Sigmoid colon (tissue), 7 donors: ENCODE measurements around the gene SLC24A4. TPM values are rescaled to one million over a fixed set of nuclear protein-coding genes. Genes with fewer than 3 reads are reported as not detected.
A peak's percentile ranks its signal among the peaks of the same experiment; 100 is the strongest.

ENCODE experiments used
- DNase-seq: peaks from one replicate; pipeline ENCODE4 v3.0.0-alpha.2; 2019
- H3K27ac ChIP-seq, 4 donors: fragments of 200-600 bp; sonication (generic); one replicate each; pipeline ENCODE4 v1.5.1; 2016 to 2019; ENCODE audit warnings: mild to moderate bottlenecking in 1 of 4
- H3K27me3 ChIP-seq, 3 donors: fragments of 200-600 bp; sonication (generic); one replicate each; pipeline ENCODE4 v1.5.1; 2019; ENCODE audit warnings: mild to moderate bottlenecking in 1 of 3
- H3K36me3 ChIP-seq, 4 donors: fragments of 200-600 bp; sonication (generic); one replicate each; pipeline ENCODE4 v1.5.1; 2016 to 2019
- H3K4me1 ChIP-seq, 4 donors: fragments of 200-600 bp; sonication (generic); one replicate each; pipeline ENCODE4 v1.5.1; 2017 to 2019
- H3K4me3 ChIP-seq, 4 donors: fragments of 200-600 bp; sonication (generic); one replicate each; pipeline ENCODE4 v1.5.1; 2017 to 2019; ENCODE audit warnings: mild to moderate bottlenecking in 2 of 4, moderate library complexity in 1 of 4
- H3K9me3 ChIP-seq, 4 donors: fragments of 200-600 bp in 3 of 4; sonication (generic) in 3 of 4; one replicate each; pipeline versions ENCODE4 v1.5.1 to v1.6.1; 2013 to 2019
- CTCF ChIP-seq, 4 experiments: fragments of 450-650 bp in 3 of 4; fragments of 200-600 bp in 1 of 4; IDR thresholded peaks; one replicate each; pipeline ENCODE4 v1.5.1; 2016 to 2019; ENCODE audit warnings: antibody characterized with exemption in 4 of 4, mild to moderate bottlenecking in 3 of 4, moderate library complexity in 2 of 4
- EP300 ChIP-seq, 4 donors: sonication (generic); formaldehyde crosslinking; IDR thresholded peaks; one replicate each; pipeline ENCODE4 v1.6.1; 2017; ENCODE audit warnings: antibody characterized with exemption in 4 of 4
- POLR2A ChIP-seq, 2 donors: fragments of 450-650 bp; IDR thresholded peaks; one replicate each; pipeline ENCODE4 v1.6.1; 2016; ENCODE audit warnings: antibody characterized with exemption in 2 of 2, mild to moderate bottlenecking in 2 of 2, moderate library complexity in 2 of 2
- POLR2AphosphoS5 ChIP-seq, 4 donors: sonication (generic); formaldehyde crosslinking; IDR thresholded peaks; one replicate each; pipeline ENCODE4 v1.6.1; 2017; ENCODE audit warnings: antibody characterized with exemption in 4 of 4
- WGBS, 2 donors: extraction: QIAGEN DNeasy Blood & Tissue Kit; methylation state at CpG; one replicate each; pipeline ENCODE4 v1.1.7; 2013; 5-methylcytosine and 5-hydroxymethylcytosine counted together
- intact Hi-C: fragments of 100-400 bp; cut with DNase I; formaldehyde crosslinking; loops from one replicate; pipeline ENCODE4 v1.15.1; 2023
- polyA plus RNA-seq, 3 donors: library from polyadenylated mRNA; stranded (reverse); fragments of 200-250 nt; gene quantifications; one replicate each; pipeline ENCODE4 v1.2.3, GENCODE V29; 2013
- total RNA-seq, 4 donors: library from RNA; depleted of rRNA; stranded (reverse); fragments of >200 nt; gene quantifications; one replicate each; pipeline ENCODE4 v1.1.0, GENCODE V29; 2016
- donor health status: healthy with polysubstance abuse.
- donor health status: Bipolar disorder and iron deficiency.
- donor health status: healthy.

Gene SLC24A4
- total and polyA plus RNA-seq, 7 donors = under 0.01 to 1.4 (median 0.77) TPM; not detected in 1

- Histone ChIP-seq H3K9me3 (no peaks in the 10 kb centered on the region), H3K27me3 (no peaks in the 10 kb centered on the region), H3K4me1 (peaks cover 0 to 14% (median 6%) of the 10 kb centered on the region in 4 donors), H3K36me3 (no peaks in the 10 kb centered on the region), H3K4me3 (no peak overlapping the region), H3K27ac (peak overlapping the region in 2 of 4 donors; percentile 26 to 56)
- WGBS, 2 donors = 79 to 85% methylated on average over 4 of the region's 4 CpGs
- intact Hi-C loops = no loop called here
- TF ChIP-seq CTCF (IDR thresholded peaks at IDR 0.05) = no peak
- TF ChIP-seq POLR2AphosphoS5 (IDR thresholded peaks at IDR 0.05) = peak in 3 of 4 donors; percentile 16 to 53 (median 47)
- TF ChIP-seq EP300 (IDR thresholded peaks at IDR 0.05) = peak in 1 of 4 donors; percentile 33
- no peak for DNase-seq
Observed at GRCh38 chr14:92486881-92487280, 163.9 kb downstream of the SLC24A4 start.

- Histone ChIP-seq H3K27ac (peak overlapping the region in 3 of 4 donors; percentile 20 to 56 (median 26)), H3K36me3 (no peaks in the 10 kb centered on the region), H3K27me3 (no peaks in the 10 kb centered on the region), H3K4me1 (peaks cover 0 to 13% (median 6%) of the 10 kb centered on the region in 4 donors), H3K9me3 (no peaks in the 10 kb centered on the region), H3K4me3 (no peak overlapping the region)
- TF ChIP-seq EP300 (IDR thresholded peaks at IDR 0.05) (no peak), CTCF (IDR thresholded peaks at IDR 0.05) (no peak), POLR2A (IDR thresholded peaks at IDR 0.05) (no peak), POLR2AphosphoS5 (IDR thresholded peaks at IDR 0.05) (no peak)
- 75 to 86% methylated on average over 10 of the region's 10 CpGs for WGBS, 2 donors
- intact Hi-C loops = no loop called here
- no peak for DNase-seq
Observed at GRCh38 chr14:92487513-92488133, 164.7 kb downstream of the SLC24A4 start.

- WGBS, 2 donors = 93% methylated on average over 21 of the region's 21 CpGs
- intact Hi-C loops = no loop called here
- Histone ChIP-seq H3K9me3 (no peaks in the 10 kb centered on the region), H3K27me3 (no peaks in the 10 kb centered on the region), H3K27ac (peak overlapping the region in 2 of 4 donors; percentile 3 to 48), H3K4me3 (no peak overlapping the region), H3K4me1 (peaks cover 0 to 13% (median 6%) of the 10 kb centered on the region in 4 donors), H3K36me3 (no peaks in the 10 kb centered on the region)
- no peak for TF ChIP-seq CTCF (IDR thresholded peaks at IDR 0.05)
- TF ChIP-seq EP300 (IDR thresholded peaks at IDR 0.05) = no peak
- no peak for TF ChIP-seq POLR2AphosphoS5 (IDR thresholded peaks at IDR 0.05)
- TF ChIP-seq POLR2A (IDR thresholded peaks at IDR 0.05) = no peak
- DNase-seq = no peak
Observed at GRCh38 chr14:92489394-92490238, 166.7 kb downstream of the SLC24A4 start.

GRCh38 chr14:92490239-92490959 lies 167.4 kb downstream of the SLC24A4 start:
- intact Hi-C loops = no loop called here
- no peaks in the 10 kb centered on the region for H3K9me3 ChIP-seq
- WGBS, 2 donors = 81 to 83% methylated on average over 17 of the region's 17 CpGs
- H3K4me3 ChIP-seq = no peak overlapping the region
- peak overlapping the region in 1 of 4 donors; percentile 48 for H3K27ac ChIP-seq
- peaks cover 0 to 13% (median 6%) of the 10 kb centered on the region in 4 donors for H3K4me1 ChIP-seq
- TF ChIP-seq POLR2AphosphoS5 (IDR thresholded peaks at IDR 0.05) (no peak), CTCF (IDR thresholded peaks at IDR 0.05) (no peak), EP300 (IDR thresholded peaks at IDR 0.05) (no peak)
- H3K27me3 ChIP-seq = no peaks in the 10 kb centered on the region
- no peaks in the 10 kb centered on the region for H3K36me3 ChIP-seq
- no peak for DNase-seq
